H1 (cell line): ENCODE results near the gene TMEM138. TPM values are rescaled to one million over a fixed set of nuclear protein-coding genes. Genes with fewer than 3 reads are reported as not detected.

ENCODE experiments used
- CHD2 ChIP-seq: IDR thresholded peaks from 2 replicates; pipeline ENCODE4 v1.6.1; 2012; ENCODE audit warnings: low read length, improper control_type of control experiment
- GABPA ChIP-seq: IDR thresholded peaks from 2 replicates; pipeline ENCODE4 v1.6.1; 2011; ENCODE audit warnings: mild to moderate bottlenecking, low read length, moderate library complexity, borderline replicate concordance; ENCODE audit not compliant: insufficient read depth
- HDAC6 ChIP-seq: IDR thresholded peaks from one replicate; pipeline ENCODE4 v1.7.1; 2012; ENCODE audit warnings: low read depth, mild to moderate bottlenecking, inconsistent platforms, low read length, moderate library complexity
- SIX5 ChIP-seq: IDR thresholded peaks from 2 replicates; pipeline ENCODE4 v1.6.1; 2011; ENCODE audit warnings: mild to moderate bottlenecking, low read depth, low read length
- TEAD4 ChIP-seq: IDR thresholded peaks from 2 replicates; pipeline ENCODE4 v1.6.1; 2012; ENCODE audit warnings: low read depth, low read length, inconsistent platforms, mixed read lengths
- polyA plus RNA-seq, 7 experiments: library from polyadenylated mRNA; depleted of rRNA in 3 of 7; stranded (reverse) in 5 of 7; unstranded in 2 of 7; fragments of >200 nt in 5 of 7; fragments of 200-250 nt in 2 of 7; gene quantifications; 1 replicate in 5 of 7; 2 replicates in 1 of 7; 4 replicates in 1 of 7; pipeline versions ENCODE4 v1.2.1 to v1.2.3, GENCODE V29; 2011 to 2013; ENCODE audit warnings: missing spikeins in 2 of 7, mixed read lengths in 2 of 7
- total RNA-seq: library from RNA; stranded (reverse); fragmentation: NEBNext Ultra II Directional; extraction: Animal tissue kit (Norgen Biotek cat#: 25700); gene quantifications from 2 replicates; pipeline ENCODE4 v1.2.1, GENCODE V29; 2021

The TMEM138 gene
- total and polyA plus RNA-seq, 2 of the 8 experiments (the other 6 are each of a cell fraction or from before 2014, with no cell fraction given) = 32.9 to 59.0 TPM

DNA sequence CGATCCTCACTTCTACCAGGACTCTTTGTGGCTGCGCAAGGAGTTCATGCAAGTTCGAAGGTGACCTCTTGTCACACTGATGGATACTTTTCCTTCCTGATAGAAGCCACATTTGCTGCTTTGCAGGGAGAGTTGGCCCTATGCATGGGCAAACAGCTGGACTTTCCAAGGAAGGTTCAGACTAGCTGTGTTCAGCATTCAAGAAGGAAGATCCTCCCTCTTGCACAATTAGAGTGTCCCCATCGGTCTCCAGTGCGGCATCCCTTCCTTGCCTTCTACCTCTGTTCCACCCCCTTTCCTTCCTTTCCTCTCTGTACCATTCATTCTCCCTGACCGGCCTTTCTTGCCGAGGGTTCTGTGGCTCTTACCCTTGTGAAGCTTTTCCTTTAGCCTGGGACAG is 6.5 kb downstream of the TMEM138 start (continued):
- TF ChIP-seq GABPA (no peak), TEAD4 (no peak), CHD2 (no peak), SIX5 (no peak), HDAC6 (no peak)
